NCI-H748 (cell line): ENCODE measurements around the gene ZKSCAN3.
"Not testable (repeated sequence)": the region's sequence is repeated elsewhere in the genome, so short reads cannot be mapped to it uniquely, and the experiment has no call there.

Experiments used
- DNase-seq: peaks from one replicate; lab custom pipeline; 2025; ENCODE audit not compliant: unreplicated experiment; lab: John Stamatoyannopoulos, UW

Gene ZKSCAN3

GRCh38 chr6:28340310-28341095 lies 9.2 kb upstream of the ZKSCAN3 start:
- DNase-seq: no peak

GRCh38 chr6:28343898-28344677 lies 5.7 kb upstream of the ZKSCAN3 start:
- DNase-seq: no peak

DNA sequence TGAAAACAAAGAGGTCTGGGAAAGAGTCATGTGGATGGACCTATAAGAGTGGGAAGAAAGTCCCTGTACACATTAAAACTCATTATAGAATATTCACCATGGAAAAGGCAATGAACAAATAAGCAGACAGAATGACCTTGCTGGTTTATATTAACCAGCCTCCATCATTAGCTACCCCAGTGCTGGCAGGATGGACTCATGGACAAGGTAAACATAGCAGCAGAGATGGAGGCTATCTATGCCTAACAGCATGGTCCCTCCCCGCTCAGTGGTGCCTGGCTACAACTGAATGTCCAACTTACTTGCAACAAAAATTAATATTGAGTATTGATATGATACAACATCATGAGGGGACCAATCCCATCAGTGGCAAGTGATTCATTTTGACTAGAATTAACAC lies 4.5 kb upstream of the ZKSCAN3 start:
- no peak for DNase-seq

GRCh38 chr6:28347119-28347518 lies 2.6 kb upstream of the ZKSCAN3 start:
- DNase-seq: no peak

DNA sequence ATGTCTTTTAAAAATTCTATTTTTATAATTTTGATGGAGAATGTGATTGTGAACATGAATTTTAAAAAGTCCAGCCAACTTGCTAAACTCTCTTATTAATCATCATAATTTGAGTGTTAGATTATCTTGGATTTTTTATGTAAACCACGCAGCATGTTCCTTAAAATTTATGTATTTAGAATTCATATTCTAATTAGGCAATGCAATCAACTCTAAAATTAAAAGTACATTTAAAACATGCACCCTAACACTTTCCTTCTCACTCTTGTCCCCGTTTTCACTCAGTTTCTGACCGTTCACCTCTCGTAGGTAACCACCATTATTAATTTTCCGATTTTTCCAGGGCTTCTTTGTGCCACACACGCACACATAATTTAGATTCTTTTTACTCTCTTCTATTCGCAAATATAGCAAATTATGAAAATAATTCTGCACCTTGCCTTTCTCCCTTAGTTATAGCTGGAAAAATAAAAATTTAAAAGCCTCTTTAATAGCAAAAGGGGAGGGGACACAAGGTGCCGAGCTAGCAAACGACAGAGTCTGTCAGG lies 329 bp upstream of the ZKSCAN3 start:
- no peak for DNase-seq

DNA sequence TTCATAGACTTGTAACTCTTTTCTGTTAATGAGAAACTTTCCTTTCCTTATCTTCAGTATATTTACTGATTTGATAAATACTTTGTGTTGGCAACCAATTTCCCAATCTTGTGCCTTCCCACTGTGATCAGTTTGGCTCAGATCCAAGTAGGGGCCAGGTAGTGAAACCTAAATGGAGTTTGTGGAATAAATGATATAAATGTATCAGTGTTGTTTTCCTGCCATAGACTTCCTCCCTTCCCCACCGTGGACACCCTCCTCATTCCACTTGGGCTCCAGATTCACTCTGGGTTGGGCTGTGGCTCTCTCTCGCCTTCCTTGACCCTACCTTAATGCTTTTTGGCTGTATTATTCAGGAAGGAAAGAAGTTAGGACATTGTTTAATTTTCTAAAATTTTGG lies 1.3 kb downstream of the ZKSCAN3 start:
- DNase-seq: peak; percentile 26

- no peak for DNase-seq
Measured at GRCh38 chr6:28351493-28351925, 1.8 kb downstream of the ZKSCAN3 start.

GRCh38 chr6:28353356-28353755 lies 3.6 kb downstream of the ZKSCAN3 start:
- DNase-seq: peak; percentile 8

DNA sequence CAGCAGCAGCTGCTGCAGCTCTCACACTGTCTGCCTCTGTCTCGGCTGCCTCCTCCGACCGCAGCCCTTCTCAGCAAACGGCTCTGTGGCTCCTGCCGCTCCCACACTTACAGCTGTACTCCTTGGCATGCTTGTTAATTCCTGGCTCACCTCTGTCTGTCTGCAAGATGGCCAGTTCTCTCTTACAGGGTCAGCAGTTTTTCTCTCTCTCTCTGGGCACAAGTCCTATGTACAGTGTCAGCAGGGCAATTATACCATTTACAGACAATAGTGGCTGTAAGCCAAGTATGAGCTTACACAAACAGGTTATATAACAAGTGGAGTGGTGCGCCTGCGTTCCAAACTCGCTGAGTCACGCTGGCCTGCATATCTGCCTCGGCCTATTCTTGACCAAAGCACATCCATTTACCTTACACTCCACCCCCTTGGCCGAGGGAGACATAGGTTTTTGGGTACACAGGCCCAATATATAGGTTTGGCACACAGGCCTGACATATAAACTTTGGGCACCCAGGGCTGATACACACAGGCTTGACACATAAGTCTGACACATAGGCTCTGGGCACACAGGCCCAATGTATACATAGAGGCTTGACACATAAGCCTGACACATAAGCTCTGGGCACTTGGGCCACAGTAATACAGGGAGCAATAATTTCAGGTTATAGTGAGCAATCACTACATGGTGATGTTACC lies 4.4 kb downstream of the ZKSCAN3 start:
- DNase-seq: peak; percentile 76

GRCh38 chr6:28354688-28355554 lies 5.2 kb downstream of the ZKSCAN3 start:
- DNase-seq: no peak

DNA sequence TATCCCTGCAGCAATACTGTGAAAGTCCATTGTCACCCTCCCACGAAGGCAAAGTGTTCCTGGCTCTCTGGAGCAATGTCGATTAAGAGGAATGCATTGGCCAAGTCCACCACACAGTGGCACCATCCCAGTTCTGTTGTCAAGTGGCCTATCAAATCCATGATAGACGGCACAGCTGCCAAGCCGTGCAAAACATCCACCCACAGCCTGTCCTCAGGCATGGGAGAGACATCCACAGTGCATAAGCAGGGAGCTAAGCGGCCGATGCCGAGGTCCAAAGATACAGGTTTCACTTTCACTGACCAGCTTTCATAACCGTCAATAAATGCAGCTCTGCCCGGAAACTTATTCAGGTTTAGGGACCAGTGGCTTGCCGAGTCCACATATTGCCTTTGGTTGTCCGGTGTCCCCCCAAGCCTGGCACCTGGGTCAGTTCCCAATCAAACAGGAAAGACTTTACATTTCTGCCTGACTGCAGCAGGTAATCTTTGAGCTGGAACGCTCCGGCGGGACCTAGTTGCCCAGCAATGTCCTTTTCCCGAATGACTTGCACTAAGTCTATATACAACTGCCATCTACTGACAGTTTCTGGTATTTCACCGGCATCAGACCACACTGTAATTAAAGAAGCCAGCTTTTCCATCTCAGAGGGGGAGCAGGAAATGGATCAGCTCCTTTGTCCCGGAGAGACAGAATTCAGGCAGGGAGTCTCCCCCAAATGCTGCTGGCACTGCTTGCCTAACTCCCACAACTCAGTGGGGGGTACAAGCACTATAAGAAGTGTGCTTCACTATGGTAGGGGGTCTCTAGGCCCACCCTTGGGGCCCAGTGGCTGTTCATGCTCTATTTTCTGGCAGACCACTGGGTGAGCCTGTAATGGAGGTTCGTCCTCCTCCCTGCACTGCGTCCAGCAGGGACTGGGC lies 6.3 kb downstream of the ZKSCAN3 start:
- peak; percentile 95 for DNase-seq

- DNase-seq: no peak
Measured at GRCh38 chr6:28356666-28357020, 6.9 kb downstream of the ZKSCAN3 start.

- DNase-seq: no peak
Measured at GRCh38 chr6:28357036-28357435, 7.3 kb downstream of the ZKSCAN3 start.

DNA sequence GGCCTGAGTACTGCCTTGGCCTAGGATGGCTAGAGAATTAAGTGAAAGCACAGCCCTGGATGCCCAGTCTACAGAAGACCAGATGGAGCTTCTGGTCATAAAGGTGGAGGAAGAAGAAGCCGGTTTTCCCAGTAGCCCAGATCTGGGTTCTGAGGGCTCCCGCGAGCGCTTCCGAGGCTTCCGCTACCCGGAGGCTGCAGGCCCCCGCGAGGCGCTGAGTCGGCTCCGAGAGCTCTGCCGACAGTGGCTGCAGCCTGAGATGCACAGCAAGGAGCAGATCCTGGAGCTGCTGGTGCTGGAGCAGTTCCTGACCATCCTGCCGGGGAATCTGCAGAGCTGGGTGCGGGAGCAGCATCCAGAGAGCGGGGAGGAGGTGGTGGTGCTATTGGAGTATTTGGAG lies 9.8 kb downstream of the ZKSCAN3 start:
- DNase-seq: not testable (repeated sequence)

DNA sequence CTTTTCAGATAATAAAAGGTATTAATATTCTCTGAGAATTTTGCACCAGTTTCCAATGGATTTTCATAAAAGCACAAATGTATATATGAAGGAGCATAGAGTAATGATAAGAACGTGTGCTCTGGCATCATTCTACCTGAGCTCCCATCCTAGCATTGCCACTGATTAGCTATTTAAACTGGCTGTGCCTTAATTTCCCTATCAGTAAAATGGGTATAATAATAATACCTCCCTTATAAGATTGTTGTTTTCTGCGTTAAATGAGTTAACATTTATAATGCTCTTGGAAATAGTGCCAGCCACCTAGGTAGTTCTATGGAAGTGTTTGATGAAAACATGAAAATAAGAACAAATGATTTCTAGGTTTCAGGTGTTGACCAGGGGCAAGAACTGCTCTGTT lies 11.2 kb downstream of the ZKSCAN3 start:
- DNase-seq: no peak

GRCh38 chr6:28365590-28365989 lies 15.8 kb downstream of the ZKSCAN3 start:
- not testable (repeated sequence) for DNase-seq

- DNase-seq: no peak
Measured at GRCh38 chr6:28368522-28368921, 18.8 kb downstream of the ZKSCAN3 start.

GRCh38 chr6:28369463-28369862 lies 19.7 kb downstream of the ZKSCAN3 start:
- no peak for DNase-seq

DNA sequence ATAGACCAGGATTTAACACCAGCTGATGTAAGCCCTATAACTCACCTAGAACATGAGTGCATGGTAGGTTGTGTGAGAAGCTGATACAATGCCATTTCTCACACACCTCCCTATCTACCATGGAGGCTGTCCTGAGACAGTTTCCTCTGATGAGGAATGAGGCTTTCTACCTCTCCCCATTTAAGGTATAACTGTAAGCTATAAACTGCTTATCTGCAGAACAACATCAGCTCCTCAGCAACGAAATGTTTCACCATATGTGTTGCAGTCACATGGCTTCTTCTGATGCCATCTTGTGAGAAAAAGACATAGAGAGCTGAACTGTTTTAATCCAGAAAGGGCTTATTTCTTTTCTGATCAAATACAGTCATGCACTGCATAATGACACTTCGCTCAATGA lies 20.7 kb downstream of the ZKSCAN3 start:
- no peak for DNase-seq

DNA sequence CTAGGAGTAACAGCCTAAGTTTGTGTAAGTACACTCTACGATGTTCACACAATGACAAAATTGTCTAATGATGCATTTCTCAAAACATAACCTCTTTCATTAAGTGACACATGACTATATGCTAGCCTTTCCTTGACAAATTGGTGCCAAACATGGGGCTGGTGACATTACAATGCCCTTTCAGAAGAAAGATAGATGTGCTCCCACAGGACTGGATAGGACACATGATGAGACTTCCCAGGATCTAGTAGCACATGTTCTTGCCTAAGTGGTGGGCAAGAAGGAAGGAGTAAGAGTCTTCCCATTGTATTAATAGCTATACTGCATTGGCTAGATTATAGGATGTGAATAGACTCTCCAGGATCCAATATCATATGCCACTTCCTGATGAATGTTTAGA lies 21.5 kb downstream of the ZKSCAN3 start:
- DNase-seq: no peak
